UCSD-AML1 (cell line): ENCODE data around the gene TEDC2.
A peak's percentile ranks its signal among the peaks of the same experiment; 100 is the strongest.
"Not testable (repeated sequence)": the region's sequence is repeated elsewhere in the genome, so short reads cannot be mapped to it uniquely, and the experiment has no call there.

Experiments used
- DNase-seq: peaks from one replicate; lab custom pipeline; 2025; ENCODE audit not compliant: unreplicated experiment; lab: John Stamatoyannopoulos, UW

Gene TEDC2

GRCh38 chr16:2459647-2460390, at the start of gene TEDC2:
Gene TEDC2, plus strand, starts transcription at chr16:2460109. Its CDS starts 36 bp downstream, at chr16:2460145.
- peak; percentile 95 for DNase-seq

GRCh38 chr16:2415085-2415484, 44.8 kb upstream of the TEDC2 start:
- no peak for DNase-seq

DNA sequence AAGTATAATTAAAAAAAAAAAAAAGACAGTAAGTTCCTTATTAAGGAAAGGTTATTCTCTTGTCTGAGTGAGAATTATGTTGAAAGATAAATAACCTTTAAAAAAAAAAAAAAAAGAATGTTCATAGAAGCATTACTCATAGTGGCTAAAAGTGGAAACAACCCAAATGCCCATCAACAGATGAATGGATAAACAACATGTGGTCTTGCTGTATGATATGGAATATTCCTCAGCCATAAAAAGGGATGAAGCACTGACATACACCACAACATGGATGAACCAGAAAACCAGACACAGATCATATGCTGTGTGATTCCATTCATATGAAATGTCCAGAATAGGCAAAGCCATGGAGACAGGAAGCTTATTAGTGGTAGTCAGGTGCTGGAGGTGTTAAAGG, 39.9 kb upstream of the TEDC2 start:
- no peak for DNase-seq

- DNase-seq, result no peak
Observed at GRCh38 chr16:2422123-2422867, 37.6 kb upstream of the TEDC2 start.

- no peak for DNase-seq
Observed at GRCh38 chr16:2424061-2425007, 35.6 kb upstream of the TEDC2 start.

DNA sequence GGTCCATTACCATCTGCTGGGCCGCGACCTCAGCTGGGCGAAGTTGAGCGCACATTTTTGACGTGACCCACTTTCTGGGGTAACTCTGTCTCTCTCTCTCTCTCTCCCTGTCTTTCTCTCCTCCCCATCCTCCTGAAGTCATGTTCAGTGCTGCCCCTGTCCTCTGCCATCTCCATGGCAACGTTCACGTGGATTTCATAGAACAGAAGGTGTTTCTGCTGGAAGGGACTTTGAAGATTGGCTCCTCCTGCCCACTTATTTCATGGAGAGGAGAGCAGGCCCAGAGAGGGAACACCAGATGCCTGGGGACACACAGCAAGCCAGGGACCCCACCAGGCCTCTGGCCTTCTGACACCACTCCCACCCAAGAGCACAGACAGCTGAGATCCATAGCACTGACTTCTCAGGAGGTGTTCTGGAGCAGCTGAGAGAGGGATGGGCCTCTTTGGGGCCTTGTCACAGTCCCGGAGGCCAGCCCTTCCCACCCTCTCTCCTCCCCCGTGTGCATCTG, 34.8 kb upstream of the TEDC2 start:
- no peak for DNase-seq

GRCh38 chr16:2425825-2426430, 34.0 kb upstream of the TEDC2 start:
- no peak for DNase-seq

GRCh38 chr16:2426941-2427361, 33.0 kb upstream of the TEDC2 start:
- DNase-seq, result no peak

DNA sequence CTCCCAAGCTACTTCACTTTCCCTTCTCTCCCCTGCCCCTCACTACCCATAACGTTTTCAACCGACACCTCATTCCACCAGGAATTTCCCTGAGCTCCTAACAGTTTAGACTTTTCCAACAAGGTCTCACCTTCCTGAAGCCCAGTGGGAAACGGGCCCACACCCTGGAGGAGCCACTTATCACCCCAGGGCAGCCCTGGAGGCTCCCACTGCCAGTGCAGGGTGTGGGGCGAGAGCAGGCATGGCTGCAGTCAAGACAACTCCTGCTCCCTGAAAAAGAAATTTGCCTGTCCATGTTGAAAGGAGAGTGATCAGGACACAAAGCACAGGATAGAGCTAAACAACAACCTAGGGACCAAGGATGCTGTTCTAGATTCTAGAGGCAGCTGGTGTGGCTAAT, 32.4 kb upstream of the TEDC2 start:
- no peak for DNase-seq

GRCh38 chr16:2428051-2428783, 31.7 kb upstream of the TEDC2 start:
- no peak for DNase-seq

GRCh38 chr16:2428784-2429033, 31.2 kb upstream of the TEDC2 start:
- no peak for DNase-seq

- DNase-seq, result peak; percentile 97
Observed at GRCh38 chr16:2429034-2429770, 30.7 kb upstream of the TEDC2 start, which contains the start of gene CCNF. Gene CCNF, plus strand, starts transcription at chr16:2429447. Its CDS starts 35 bp downstream, at chr16:2429482.

DNA sequence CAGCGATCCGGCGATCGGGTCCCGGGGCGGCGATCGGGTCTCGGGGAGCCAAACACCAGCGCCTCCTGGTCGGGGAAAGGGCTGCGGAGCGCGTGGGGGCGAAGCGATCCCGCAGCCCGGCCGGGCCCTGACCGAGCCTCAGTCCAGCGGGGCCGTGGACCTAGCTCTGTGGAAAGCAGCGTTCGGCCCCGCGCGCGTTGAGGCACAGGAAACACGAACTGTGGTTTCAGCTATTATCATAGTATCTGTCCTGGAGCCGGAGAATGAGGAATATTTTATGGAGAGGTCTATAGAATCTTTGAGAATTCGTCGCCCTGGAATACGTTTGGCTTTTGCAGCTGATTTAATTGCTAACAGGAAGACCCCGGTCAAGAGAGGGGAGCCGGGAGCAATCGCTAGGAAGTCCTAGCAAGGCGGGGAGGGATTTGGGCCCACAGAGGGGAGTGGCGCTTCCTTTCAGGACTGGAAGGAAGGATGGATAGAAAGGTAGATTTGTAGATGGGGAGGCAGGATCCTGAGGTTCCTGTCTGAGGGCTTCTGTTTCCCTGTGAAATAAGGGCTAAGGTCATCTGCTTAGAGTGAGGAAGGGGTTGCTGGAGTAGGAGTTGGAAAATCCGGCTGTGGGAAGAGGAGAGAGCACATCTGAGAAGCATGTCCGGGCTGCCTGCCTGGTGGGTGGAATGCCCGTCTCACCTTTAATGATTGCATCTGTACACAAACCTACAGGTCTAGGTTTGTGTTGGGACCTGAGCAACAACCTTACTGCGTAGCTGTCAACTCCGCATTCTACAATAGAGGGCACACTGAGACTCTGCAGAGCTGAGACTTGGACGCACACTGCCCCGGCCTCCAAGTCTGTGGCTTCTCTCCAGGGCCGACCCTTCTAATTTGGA, 29.9 kb upstream of the TEDC2 start:
- DNase-seq, result no peak

DNA sequence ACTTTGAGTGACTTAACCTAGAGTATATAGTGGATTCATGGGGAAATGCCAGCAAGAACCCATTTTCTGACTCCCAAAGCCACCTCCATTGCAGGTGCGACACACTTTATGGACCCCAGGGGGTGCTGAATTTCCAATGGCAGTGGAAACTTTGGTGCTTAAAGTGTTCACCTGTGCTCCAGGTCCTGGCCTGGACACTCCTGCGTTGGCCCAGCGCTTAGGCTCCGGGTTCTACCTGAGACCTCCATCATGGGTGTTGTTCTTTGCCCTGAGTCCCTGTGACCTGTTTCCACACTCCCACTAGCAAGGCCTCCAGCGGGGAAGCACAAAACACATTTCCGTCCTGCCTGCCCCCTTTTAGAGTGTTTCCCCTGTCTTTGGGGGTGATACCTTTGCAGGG, 27.6 kb upstream of the TEDC2 start:
- no peak for DNase-seq

DNA sequence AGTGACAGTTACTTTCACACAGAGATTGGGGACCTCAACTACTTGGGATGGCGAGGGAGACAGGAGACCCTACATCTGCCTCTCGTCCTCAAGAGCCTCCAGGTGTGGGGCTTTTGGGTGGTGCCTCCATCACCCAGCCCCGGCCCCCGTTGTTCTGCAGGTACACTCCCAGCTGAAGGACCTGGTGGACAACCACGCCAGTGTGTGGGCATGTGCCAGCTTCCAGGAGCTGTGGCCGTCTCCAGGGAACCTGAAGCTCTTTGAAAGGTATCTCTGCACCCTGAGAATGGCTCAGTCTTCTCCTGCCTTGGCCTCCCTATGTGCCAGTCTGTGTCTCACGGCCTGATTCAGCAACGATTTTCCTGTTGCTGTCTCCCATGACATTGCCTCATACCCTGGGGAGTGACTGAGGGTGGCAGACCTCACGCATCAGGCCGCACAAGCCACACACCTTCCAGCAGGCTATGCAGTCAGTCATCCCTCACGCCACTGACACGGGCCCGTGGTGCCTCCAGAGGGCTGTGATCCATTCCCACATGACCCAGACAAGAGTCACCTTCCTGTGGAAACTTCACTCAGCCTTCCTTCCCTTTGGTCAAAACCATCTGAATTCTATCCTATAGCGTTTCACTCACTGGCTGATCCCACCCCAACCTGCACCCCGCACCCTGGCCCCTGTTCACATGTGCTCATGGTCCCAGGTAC, 27.0 kb upstream of the TEDC2 start:
- DNase-seq, result no peak

DNA sequence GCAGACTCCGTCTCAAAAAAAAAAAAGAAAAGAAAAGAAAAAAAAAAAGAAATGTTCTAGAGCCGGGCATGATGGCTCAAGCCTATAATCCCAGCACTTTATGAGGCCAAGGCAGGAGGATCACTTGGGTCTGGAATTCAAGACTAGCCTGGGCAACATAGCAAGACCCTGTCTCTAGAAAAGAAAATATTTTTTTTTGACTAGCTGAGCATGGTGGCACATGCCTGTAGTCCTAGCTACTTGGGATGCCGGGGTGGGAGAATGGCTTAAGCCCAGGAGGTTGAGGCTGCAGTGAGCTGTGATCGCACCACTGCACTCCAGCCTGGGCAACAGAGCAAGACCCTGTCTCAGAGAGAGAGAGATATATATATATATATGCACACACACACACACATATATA, 24.7 kb upstream of the TEDC2 start:
- not testable (repeated sequence) for DNase-seq

- no peak for DNase-seq
Observed at GRCh38 chr16:2436110-2436509, 23.8 kb upstream of the TEDC2 start.
